Right cardiac atrium (tissue), 5 donors: Measurements from ENCODE around the gene AURKAIP1. TPM values are rescaled to one million over a fixed set of nuclear protein-coding genes. Genes with fewer than 3 reads are reported as not detected.
"Not testable (repeated sequence)": the region's sequence is repeated elsewhere in the genome, so short reads cannot be mapped to it uniquely, and the experiment has no call there.

Experiments used
- ATAC-seq, 2 donors: fragments of 200-7000 bp; cut with Tn5 transposase; one replicate each; pipeline versions ENCODE4 v1.8.0 to v1.9.1; 2020; ENCODE audit warnings: moderate library complexity in 2 of 2, mild to moderate bottlenecking in 1 of 2
- DNase-seq, 3 donors: peaks; one replicate each; pipeline ENCODE4 v3.0.0-alpha.2; 2020
- H3K27ac ChIP-seq: one replicate; pipeline ENCODE4 v1.5.1; 2013; ENCODE audit warnings: mild to moderate bottlenecking, low read length, control low read depth, moderate library complexity
- H3K27me3 ChIP-seq: one replicate; pipeline ENCODE4 v1.6.1; 2013; ENCODE audit not compliant: control insufficient read depth, insufficient read depth
- H3K4me1 ChIP-seq: one replicate; pipeline ENCODE4 v1.6.1; 2013; ENCODE audit warnings: low read length; ENCODE audit not compliant: control insufficient read depth, insufficient read depth
- H3K4me3 ChIP-seq: one replicate; pipeline ENCODE4 v1.5.1; 2013; ENCODE audit warnings: low read length, control low read depth
- H3K9me3 ChIP-seq: one replicate; pipeline ENCODE4 v1.6.1; 2013; ENCODE audit warnings: low read length; ENCODE audit not compliant: control insufficient read depth
- WGBS: extraction: QIAGEN DNeasy Blood & Tissue Kit; methylation state at CpG from one replicate; pipeline ENCODE4 v1.1.7; 2013; 5-methylcytosine and 5-hydroxymethylcytosine counted together
- intact Hi-C, 4 donors: fragments of 100-400 bp; cut with DNase I; formaldehyde crosslinking; loops; one replicate each; pipeline versions ENCODE4 v1.11.0 to v1.14.0; 2022 to 2023
- polyA plus RNA-seq: library from polyadenylated mRNA; stranded (reverse); fragments of 200-250 nt; gene quantifications from one replicate; pipeline ENCODE4 v1.2.3, GENCODE V29; 2013
- total RNA-seq, 4 donors: library from RNA; stranded (reverse); fragmentation: NEBNext Ultra II Directional; extraction: Animal tissue kit (Norgen Biotek cat#: 25700); gene quantifications; one replicate each; pipeline ENCODE4 v1.2.1, GENCODE V29; 2021
- donor health status: healthy with polysubstance abuse.
- donor health status: DM: no; HTN: yes; CAD: no.
- donor health status: DM: no; HTN: no; CAD: no.
- donor health status: DM: no; HTN: yes; CAD: no; lungs with severe emphysema.
- donor health status: DM: yes; HTN: yes; CAD: no.

AURKAIP1 gene
- total and polyA plus RNA-seq, 5 donors, result 175 to 331 (median 194) TPM

DNA sequence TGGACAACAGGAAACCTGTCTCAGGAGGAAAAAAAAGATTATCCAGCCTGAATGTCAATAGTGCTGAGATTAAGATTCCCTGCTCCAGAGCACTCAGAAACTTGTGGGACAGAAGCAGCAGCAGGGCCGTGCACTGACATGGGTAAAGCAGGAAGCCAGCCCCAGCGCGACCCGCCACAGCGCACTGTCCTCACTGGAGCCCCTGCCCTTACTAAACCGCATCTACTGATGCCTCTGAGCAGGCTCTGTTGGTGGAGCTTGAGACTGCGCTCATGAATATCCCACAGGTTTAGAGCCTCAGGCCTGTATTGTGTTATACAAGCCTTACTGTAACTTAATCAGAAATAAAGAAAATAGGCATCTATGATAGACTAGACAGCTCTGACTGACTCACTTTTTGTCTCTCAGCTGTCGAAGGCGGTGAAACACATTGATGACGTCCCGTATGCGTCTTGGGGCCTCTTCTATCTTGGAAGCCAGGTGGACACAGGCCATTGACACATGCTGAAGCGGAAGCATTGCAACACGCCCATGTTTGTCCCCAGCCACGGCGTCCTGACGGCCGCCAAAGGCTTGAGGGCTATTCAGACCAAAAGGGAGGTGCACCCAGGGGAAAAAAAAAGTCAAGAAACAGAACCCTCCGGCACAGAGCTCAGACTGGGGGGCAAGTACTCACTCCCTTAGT is 23.0 kb upstream of the AURKAIP1 start:
- H3K9me3 ChIP-seq, result no peaks in the 10 kb centered on the region
- H3K4me3 ChIP-seq, result peak overlapping the region; percentile 92
- no peaks in the 10 kb centered on the region for H3K27me3 ChIP-seq
- intact Hi-C loops, result no loop called here
- peak; percentile 29 to 53 (median 45) for DNase-seq
- 46% methylated on average over 19 of the region's 19 CpGs for WGBS
- peaks cover 7% of the 10 kb centered on the region for H3K4me1 ChIP-seq
- no peak overlapping the region for H3K27ac ChIP-seq
- no peak for ATAC-seq

DNA sequence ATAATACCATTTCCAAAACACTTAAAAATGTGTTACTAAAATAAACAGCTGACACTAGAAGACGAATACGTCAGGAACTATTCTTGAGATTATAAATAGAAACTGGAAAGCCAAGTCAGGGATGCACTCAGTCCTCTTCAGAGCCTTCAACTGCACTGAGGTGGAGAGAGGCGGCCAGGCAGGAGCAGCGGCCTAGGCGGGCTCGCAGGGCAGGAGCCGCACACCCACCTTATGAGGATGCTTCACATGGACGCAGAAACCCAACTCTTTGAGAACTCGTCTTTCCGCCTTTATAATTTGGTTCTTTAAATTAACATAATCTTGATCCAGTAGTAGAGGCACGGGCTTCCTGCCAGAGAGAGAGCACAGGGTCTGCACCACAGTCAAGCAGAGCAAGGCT is 20.2 kb upstream of the AURKAIP1 start:
- intact Hi-C loops, result no loop called here
- Histone ChIP-seq H3K4me1 (peaks cover 7% of the 10 kb centered on the region), H3K4me3 (no peak overlapping the region), H3K27ac (no peak overlapping the region), H3K27me3 (no peaks in the 10 kb centered on the region), H3K9me3 (no peaks in the 10 kb centered on the region)
- ATAC-seq (no peak), DNase-seq (peak in 2 of 3 donors; percentile 30 to 37)
- 81% methylated on average over 11 of the region's 11 CpGs for WGBS

DNA sequence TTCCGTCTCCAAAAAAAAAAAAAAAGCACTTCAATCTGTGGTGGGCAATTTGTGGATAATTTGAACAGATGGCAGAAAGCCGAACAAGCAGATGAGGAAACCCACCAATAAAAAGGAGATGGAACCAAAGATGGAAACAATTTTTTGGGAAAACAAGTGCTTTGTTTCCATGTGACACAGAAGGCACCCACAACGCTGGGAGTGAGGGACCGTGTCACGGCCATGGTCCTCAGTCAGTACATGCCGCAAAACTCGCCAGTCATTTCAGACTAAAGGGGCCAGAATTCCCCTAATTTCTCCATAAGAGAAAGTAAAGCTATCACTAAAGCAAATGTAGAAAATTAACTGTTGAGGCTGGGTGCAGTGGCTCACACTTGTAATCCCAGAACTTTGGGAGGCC is 19.1 kb upstream of the AURKAIP1 start:
- Histone ChIP-seq H3K4me1 (peaks cover 7% of the 10 kb centered on the region), H3K27ac (no peak overlapping the region)
- DNase-seq, result peak in 2 of 3 donors; percentile 9 to 11

GRCh38 chr1:1393428-1393827 is 18.4 kb upstream of the AURKAIP1 start:
- DNase-seq (peak in 2 of 3 donors; percentile 28 to 31), ATAC-seq (no peak)
- WGBS, result 94% methylated on average over 11 of the region's 11 CpGs
- Histone ChIP-seq H3K9me3 (no peaks in the 10 kb centered on the region), H3K27ac (no peak overlapping the region), H3K27me3 (no peaks in the 10 kb centered on the region), H3K4me1 (peaks cover 7% of the 10 kb centered on the region), H3K4me3 (no peak overlapping the region)
- intact Hi-C loops, result no loop called here

More for the DNA sequence above, 19.1 kb upstream of the AURKAIP1 start:
- intact Hi-C loops, result no loop called here
- Histone ChIP-seq H3K4me3 (no peak overlapping the region), H3K27me3 (no peaks in the 10 kb centered on the region), H3K9me3 (no peaks in the 10 kb centered on the region)
- no peak for ATAC-seq
- WGBS, result 95% methylated on average over 7 of the region's 7 CpGs

DNA sequence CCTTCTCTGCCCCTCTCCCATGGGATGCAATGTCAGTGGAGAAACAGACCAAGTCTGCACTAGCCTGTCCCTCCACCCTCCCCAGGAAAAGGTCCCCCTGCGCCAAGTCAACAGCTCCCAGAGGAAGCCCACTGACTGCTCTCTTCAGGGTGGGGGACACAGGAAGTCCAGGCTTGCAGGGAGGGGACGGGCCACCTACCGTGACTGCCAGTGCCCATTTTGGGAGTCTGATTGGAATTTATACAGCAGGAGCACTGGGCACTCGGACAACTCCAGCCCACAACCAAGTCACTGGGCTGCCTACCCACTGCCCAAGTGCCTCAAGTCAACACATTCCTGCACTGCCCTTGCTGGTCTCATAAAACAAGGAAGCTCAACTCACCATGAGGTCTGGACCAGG is 18.0 kb upstream of the AURKAIP1 start:
- WGBS, result 86% methylated on average over 4 of the region's 4 CpGs
- Histone ChIP-seq H3K27me3 (no peaks in the 10 kb centered on the region), H3K9me3 (no peaks in the 10 kb centered on the region), H3K27ac (no peak overlapping the region), H3K4me1 (peaks cover 5% of the 10 kb centered on the region), H3K4me3 (no peak overlapping the region)
- intact Hi-C loops, result no loop called here
- no peak for ATAC-seq
- peak in 2 of 3 donors; percentile 3 to 27 for DNase-seq

DNA sequence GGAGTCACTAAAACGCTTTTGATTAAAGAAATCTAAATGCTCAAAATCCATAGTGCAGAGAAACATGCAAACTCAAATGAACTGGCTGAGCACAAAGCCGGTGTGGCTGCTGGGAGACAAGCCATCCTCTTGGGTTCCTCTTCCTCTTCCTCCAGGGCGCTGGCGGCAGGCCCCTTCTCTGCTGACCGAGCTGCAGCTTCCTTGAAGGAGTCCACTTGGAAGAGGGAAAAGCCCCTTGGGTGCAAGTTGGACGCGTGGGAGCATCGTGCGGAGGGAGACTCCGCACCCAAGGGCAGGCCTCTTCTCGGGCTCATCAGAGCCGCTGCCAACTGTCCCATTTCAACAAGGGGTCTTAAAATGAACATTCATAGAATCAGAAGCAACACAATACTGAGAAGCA is 16.2 kb upstream of the AURKAIP1 start:
- WGBS, result 72% methylated on average over 12 of the region's 12 CpGs
- DNase-seq (peak in 2 of 3 donors; percentile 34 to 38), ATAC-seq (no peak)
- no peak overlapping the region for H3K4me3 ChIP-seq
- no peaks in the 10 kb centered on the region for H3K9me3 ChIP-seq
- H3K4me1 ChIP-seq, result no peaks in the 10 kb centered on the region
- H3K27ac ChIP-seq, result no peak overlapping the region
- intact Hi-C loops, result no loop called here
- no peaks in the 10 kb centered on the region for H3K27me3 ChIP-seq

- H3K4me1 ChIP-seq, result no peaks in the 10 kb centered on the region
Measured at GRCh38 chr1:1390675-1391074, 15.7 kb upstream of the AURKAIP1 start.

GRCh38 chr1:1388078-1388472 is 13.1 kb upstream of the AURKAIP1 start:
- Histone ChIP-seq H3K27me3 (no peaks in the 10 kb centered on the region), H3K4me1 (no peaks in the 10 kb centered on the region), H3K9me3 (no peaks in the 10 kb centered on the region), H3K27ac (no peak overlapping the region), H3K4me3 (no peak overlapping the region)
- DNase-seq (peak in 2 of 3 donors; percentile 21 to 22), ATAC-seq (no peak)
- 94% methylated on average over 16 of the region's 16 CpGs for WGBS
- intact Hi-C loops, result no loop called here

More at GRCh38 chr1:1390675-1391074, 15.7 kb upstream of the AURKAIP1 start:
- ATAC-seq (no peak), DNase-seq (peak in 2 of 3 donors; percentile 21 to 25)
- H3K9me3 ChIP-seq, result no peaks in the 10 kb centered on the region
- no peak overlapping the region for H3K27ac ChIP-seq
- H3K4me3 ChIP-seq, result no peak overlapping the region
- intact Hi-C loops, result no loop called here
- no peaks in the 10 kb centered on the region for H3K27me3 ChIP-seq
- 66% methylated on average over 12 of the region's 12 CpGs for whole genome bisulfite sequencing

GRCh38 chr1:1387098-1388077 is 12.4 kb upstream of the AURKAIP1 start:
- intact Hi-C loops, result no loop called here
- ATAC-seq (no peak), DNase-seq (peak in 2 of 3 donors; percentile 46 to 62)
- H3K27ac ChIP-seq, result no peak overlapping the region
- WGBS, result 95% methylated on average over 50 of the region's 50 CpGs
- H3K9me3 ChIP-seq, result no peaks in the 10 kb centered on the region
- H3K27me3 ChIP-seq, result no peaks in the 10 kb centered on the region
- H3K4me3 ChIP-seq, result no peak overlapping the region
- H3K4me1 ChIP-seq, result no peaks in the 10 kb centered on the region

DNA sequence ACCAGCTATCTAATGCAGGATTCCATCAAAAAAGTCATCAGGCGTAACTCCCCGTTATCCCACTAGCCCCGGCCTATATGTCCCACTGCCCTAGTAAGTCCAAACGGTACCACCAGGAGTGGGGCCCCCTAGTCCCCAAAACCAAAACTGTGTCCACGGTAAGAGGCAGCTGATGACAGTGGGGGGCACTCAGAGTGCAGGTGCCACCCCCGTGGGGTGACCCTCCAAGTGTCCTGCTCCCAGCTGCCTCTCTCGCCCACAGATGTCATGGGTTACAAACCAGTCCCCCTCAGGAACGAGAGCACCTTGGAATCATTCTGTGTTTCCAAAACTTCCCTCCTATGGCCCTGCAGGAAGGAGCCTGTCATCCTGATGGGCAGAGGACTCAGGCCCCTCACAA is 10.9 kb upstream of the AURKAIP1 start:
- ATAC-seq (no peak), DNase-seq (peak in 2 of 3 donors; percentile 9 to 34)
- Histone ChIP-seq H3K9me3 (no peaks in the 10 kb centered on the region), H3K27ac (no peak overlapping the region), H3K4me3 (no peak overlapping the region), H3K4me1 (no peaks in the 10 kb centered on the region), H3K27me3 (no peaks in the 10 kb centered on the region)
- intact Hi-C loops, result no loop called here
- 89% methylated on average over 8 of the region's 8 CpGs for WGBS

GRCh38 chr1:1385339-1385738 is 10.3 kb upstream of the AURKAIP1 start:
- ATAC-seq, H3K27ac ChIP-seq, H3K27me3 ChIP-seq, H3K9me3 ChIP-seq, intact Hi-C loops, H3K4me3 ChIP-seq, H3K4me1 ChIP-seq: not testable (repeated sequence)
- WGBS, result 94% methylated on average over 29 of the region's 29 CpGs
- DNase-seq, result peak in 2 of 3 donors; percentile 22 to 26
